H9 (cell line): ENCODE results near the gene IMMP2L. TPM values are rescaled to one million over a fixed set of nuclear protein-coding genes. Genes with fewer than 3 reads are reported as not detected.

Source experiments
- DNase-seq: peaks from one replicate; pipeline ENCODE4 v3.0.0-alpha.2; 2017
- H2AFZ ChIP-seq: one replicate; pipeline ENCODE4 v1.6.1; 2013; ENCODE audit warnings: mild to moderate bottlenecking, low read length, control low read depth, moderate library complexity
- H2AK5ac ChIP-seq: 2 replicates; pipeline ENCODE4 v1.6.1; 2013; ENCODE audit warnings: low read length, control low read depth, mixed read lengths; ENCODE audit not compliant: insufficient read length
- H2BK120ac ChIP-seq: one replicate; pipeline ENCODE4 v1.6.1; 2013; ENCODE audit warnings: low read depth, mild to moderate bottlenecking, low read length, control low read depth, inconsistent platforms; ENCODE audit not compliant: poor library complexity, severe bottlenecking
- H2BK12ac ChIP-seq: 2 replicates; pipeline ENCODE4 v1.6.1; 2013; ENCODE audit warnings: low read length, control low read depth, mixed read lengths, low read depth; ENCODE audit not compliant: insufficient read length
- H2BK15ac ChIP-seq: 2 replicates; pipeline ENCODE4 v1.6.1; 2013; ENCODE audit warnings: low read depth, low read length, control low read depth
- H2BK20ac ChIP-seq: one replicate; pipeline ENCODE4 v1.6.1; 2013; ENCODE audit warnings: low read depth, mild to moderate bottlenecking, low read length, control low read depth, inconsistent platforms; ENCODE audit not compliant: poor library complexity, severe bottlenecking
- H2BK5ac ChIP-seq: 2 replicates; pipeline ENCODE4 v1.6.1; 2013; ENCODE audit warnings: low read length, control low read depth, mixed read lengths; ENCODE audit not compliant: insufficient read length
- H3K14ac ChIP-seq: 2 replicates; pipeline ENCODE4 v1.6.1; 2013; ENCODE audit warnings: low read length, control low read depth; ENCODE audit not compliant: insufficient read depth
- H3K18ac ChIP-seq: 2 replicates; pipeline ENCODE4 v1.6.1; 2013; ENCODE audit warnings: low read depth, mild to moderate bottlenecking, mixed read lengths, low read length, control low read depth; ENCODE audit not compliant: insufficient read length
- H3K23ac ChIP-seq: 2 replicates; pipeline ENCODE4 v1.6.1; 2013; ENCODE audit warnings: low read length, control low read depth, mixed read lengths, low read depth; ENCODE audit not compliant: insufficient read length
- H3K23me2 ChIP-seq: 2 replicates; pipeline ENCODE4 v1.6.1; 2013; ENCODE audit warnings: low read depth, mild to moderate bottlenecking, mixed read lengths, low read length, control low read depth; ENCODE audit not compliant: insufficient read length, poor library complexity, severe bottlenecking
- H3K27ac ChIP-seq: 2 replicates; pipeline ENCODE4 v1.5.1; 2013; ENCODE audit warnings: low read length, control low read depth, mixed read lengths, low read depth; ENCODE audit not compliant: insufficient read length
- H3K27me3 ChIP-seq: 2 replicates; pipeline ENCODE4 v1.6.1; 2013; ENCODE audit warnings: low read length, control low read depth, inconsistent platforms; ENCODE audit not compliant: insufficient read depth
- H3K4ac ChIP-seq: 2 replicates; pipeline ENCODE4 v1.6.1; 2013; ENCODE audit warnings: low read depth, mild to moderate bottlenecking, control low read depth, inconsistent platforms, low read length, moderate library complexity
- H3K4me1 ChIP-seq: 2 replicates; pipeline ENCODE4 v1.6.1; 2013; ENCODE audit warnings: low read length, control low read depth, inconsistent platforms; ENCODE audit not compliant: insufficient read depth
- H3K4me2 ChIP-seq: 2 replicates; pipeline ENCODE4 v1.6.1; 2013; ENCODE audit warnings: low read length, control low read depth, mixed read lengths; ENCODE audit not compliant: insufficient read length, insufficient read depth
- H3K56ac ChIP-seq: 2 replicates; pipeline ENCODE4 v1.6.1; 2013; ENCODE audit warnings: low read depth, mild to moderate bottlenecking, mixed read lengths, low read length, control low read depth; ENCODE audit not compliant: insufficient read length
- H3K79me1 ChIP-seq: 2 replicates; pipeline ENCODE4 v1.6.1; 2013; ENCODE audit warnings: low read depth, mild to moderate bottlenecking, moderate library complexity, low read length, control low read depth, inconsistent platforms; ENCODE audit not compliant: insufficient read depth, poor library complexity, severe bottlenecking
- H3K79me2 ChIP-seq: 2 replicates; pipeline ENCODE4 v1.6.1; 2013; ENCODE audit warnings: low read length, control low read depth, inconsistent platforms; ENCODE audit not compliant: insufficient read depth
- H3K9ac ChIP-seq: 2 replicates; pipeline ENCODE4 v1.6.1; 2013; ENCODE audit warnings: low read length, control low read depth, mixed read lengths; ENCODE audit not compliant: insufficient read length; ENCODE audit errors: extremely low read depth
- H3K9me3 ChIP-seq: one replicate; pipeline ENCODE4 v1.6.1; 2013; ENCODE audit warnings: low read depth, low read length, inconsistent platforms; ENCODE audit not compliant: control insufficient read depth
- H3T11ph ChIP-seq: one replicate; pipeline ENCODE4 v1.6.1; 2013; ENCODE audit warnings: mild to moderate bottlenecking, low read length, control low read depth, inconsistent platforms
- H4K20me1 ChIP-seq: one replicate; pipeline ENCODE4 v1.6.1; 2013; ENCODE audit not compliant: control insufficient read depth, insufficient read length, insufficient read depth
- H4K5ac ChIP-seq: 2 replicates; pipeline ENCODE4 v1.6.1; 2013; ENCODE audit warnings: low read depth, mild to moderate bottlenecking, mixed read lengths, low read length, control low read depth; ENCODE audit not compliant: insufficient read length
- H4K8ac ChIP-seq: replicated peaks from 2 replicates; pipeline ENCODE4 v1.6.1; 2013; ENCODE audit warnings: low read length, control low read depth, mixed read lengths, low read depth; ENCODE audit not compliant: insufficient read length
- H4K91ac ChIP-seq: 2 replicates; pipeline ENCODE4 v1.6.1; 2013; ENCODE audit warnings: low read depth, mild to moderate bottlenecking, moderate library complexity, mixed read lengths, low read length, control low read depth; ENCODE audit not compliant: insufficient read length
- H3K27ac Mint-ChIP-seq, 3 experiments: 2 replicates in 2 of 3; 3 replicates in 1 of 3; pipeline ENCODE4 v1.8.0; 2020 to 2021; ENCODE audit warnings: mixed read lengths in 3 of 3, mild to moderate bottlenecking in 1 of 3, moderate library complexity in 1 of 3
- H3K27me3 Mint-ChIP-seq: 2 replicates; pipeline ENCODE4 v1.8.0; 2021; ENCODE audit warnings: low read depth, mild to moderate bottlenecking, moderate library complexity, mixed read lengths
- H3K36me3 Mint-ChIP-seq, 3 experiments: 2 replicates in 2 of 3; 3 replicates in 1 of 3; pipeline ENCODE4 v1.8.0; 2020 to 2021; ENCODE audit warnings: low read depth in 3 of 3, mixed read lengths in 3 of 3; ENCODE audit not compliant: insufficient read depth in 1 of 3
- H3K4me1 Mint-ChIP-seq, 2 experiments: 2 replicates each; pipeline ENCODE4 v1.8.0; 2020; ENCODE audit warnings: mixed read lengths in 2 of 2
- H3K4me3 Mint-ChIP-seq, 2 experiments: 2 replicates in 1 of 2; 3 replicates in 1 of 2; pipeline ENCODE4 v1.8.0; 2020 to 2021; ENCODE audit warnings: mild to moderate bottlenecking in 2 of 2, mixed read lengths in 2 of 2, moderate library complexity in 1 of 2
- H3K9me3 Mint-ChIP-seq, 2 experiments: 2 replicates in 1 of 2; 3 replicates in 1 of 2; pipeline ENCODE4 v1.8.0; 2020; ENCODE audit warnings: mild to moderate bottlenecking in 2 of 2, mixed read lengths in 2 of 2, moderate library complexity in 1 of 2
- WGBS: extraction: QIAGEN DNeasy Blood & Tissue Kit; methylation state at CpG from one replicate; pipeline ENCODE4 v1.1.7; 2013; ENCODE audit warnings: missing lambda C conversion rate, low lambda C conversion rate, mixed read lengths; ENCODE audit not compliant: insufficient read length; ENCODE audit errors: extremely low coverage; 5-methylcytosine and 5-hydroxymethylcytosine counted together
- total RNA-seq: library from RNA; stranded (reverse); gene quantifications from 2 replicates; pipeline ENCODE4 v1.2.1, GENCODE V29; 2021
- TF ChIP-seq, protein P1 (sequence below): fragments of 200-600 bp; sonication (generic); conservative IDR thresholded peaks from 3 replicates; pipeline ENCODE4 v1.8.0; 2021; ENCODE audit warnings: antibody characterized with exemption, mild to moderate bottlenecking

IMMP2L gene
- total RNA-seq, 1 experiment from 2014 or later: 14.7 TPM

DNA sequence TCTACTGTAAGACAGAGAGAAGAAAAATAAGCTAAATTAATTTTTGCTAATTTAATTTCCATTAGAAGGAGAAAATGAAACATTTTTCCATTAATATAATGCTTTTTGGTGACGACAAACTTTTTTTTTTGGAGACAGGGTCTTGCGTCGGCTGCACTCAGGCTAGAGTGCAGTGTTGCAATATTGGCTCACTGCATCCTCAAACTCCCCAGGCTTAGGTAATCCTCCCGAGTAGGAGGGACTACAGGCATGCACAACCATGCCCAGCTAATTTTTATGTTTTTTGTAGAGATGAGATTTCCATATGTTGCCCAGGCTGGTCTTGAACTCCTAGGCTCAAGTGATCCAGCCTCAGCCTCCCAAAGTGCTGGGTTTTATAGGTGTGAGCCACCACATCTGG, 701.1 kb downstream of the IMMP2L start:
- no peaks in the 10 kb centered on the region for H3K9me3 ChIP-seq
- Mint-ChIP-seq H3K36me3 (no peaks in the 10 kb centered on the region; a peak in 1 of 7 replicates), H3K4me1 (peaks cover 31 to 34% of the 10 kb centered on the region in 2 experiments), H3K27me3 (no peaks in the 10 kb centered on the region), H3K9me3 (no peaks in the 10 kb centered on the region), H3K4me3 (no peak overlapping the region), H3K27ac (no peak overlapping the region; a peak in 1 of 7 replicates)
- H3K79me1 ChIP-seq: no peaks in the 10 kb centered on the region
- H3K4ac ChIP-seq: no peak overlapping the region
- no peak overlapping the region for H3T11ph ChIP-seq
- no peaks in the 10 kb centered on the region for H3K27me3 ChIP-seq
- H3K56ac ChIP-seq: no peak overlapping the region
- no peaks in the 10 kb centered on the region; the same call in 1 of the 2 replicates for H3K4me1 ChIP-seq
- no peak overlapping the region for H2AFZ ChIP-seq
- TF ChIP-seq, protein P1, sequence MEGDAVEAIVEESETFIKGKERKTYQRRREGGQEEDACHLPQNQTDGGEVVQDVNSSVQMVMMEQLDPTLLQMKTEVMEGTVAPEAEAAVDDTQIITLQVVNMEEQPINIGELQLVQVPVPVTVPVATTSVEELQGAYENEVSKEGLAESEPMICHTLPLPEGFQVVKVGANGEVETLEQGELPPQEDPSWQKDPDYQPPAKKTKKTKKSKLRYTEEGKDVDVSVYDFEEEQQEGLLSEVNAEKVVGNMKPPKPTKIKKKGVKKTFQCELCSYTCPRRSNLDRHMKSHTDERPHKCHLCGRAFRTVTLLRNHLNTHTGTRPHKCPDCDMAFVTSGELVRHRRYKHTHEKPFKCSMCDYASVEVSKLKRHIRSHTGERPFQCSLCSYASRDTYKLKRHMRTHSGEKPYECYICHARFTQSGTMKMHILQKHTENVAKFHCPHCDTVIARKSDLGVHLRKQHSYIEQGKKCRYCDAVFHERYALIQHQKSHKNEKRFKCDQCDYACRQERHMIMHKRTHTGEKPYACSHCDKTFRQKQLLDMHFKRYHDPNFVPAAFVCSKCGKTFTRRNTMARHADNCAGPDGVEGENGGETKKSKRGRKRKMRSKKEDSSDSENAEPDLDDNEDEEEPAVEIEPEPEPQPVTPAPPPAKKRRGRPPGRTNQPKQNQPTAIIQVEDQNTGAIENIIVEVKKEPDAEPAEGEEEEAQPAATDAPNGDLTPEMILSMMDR: no peak
- H4K5ac ChIP-seq: no peak overlapping the region
- H2BK5ac ChIP-seq: no peak overlapping the region
- no peak overlapping the region for H3K18ac ChIP-seq
- H3K23ac ChIP-seq: no peak overlapping the region
- no peak overlapping the region for H2BK20ac ChIP-seq
- H2BK15ac ChIP-seq: no peak overlapping the region
- no peak overlapping the region for H4K8ac ChIP-seq
- no peak overlapping the region for H3K4me2 ChIP-seq
- H2BK120ac ChIP-seq: no peak overlapping the region
- H2AK5ac ChIP-seq: no peak overlapping the region
- H4K20me1 ChIP-seq: no peaks in the 10 kb centered on the region
- H4K91ac ChIP-seq: no peak overlapping the region
- WGBS: no CpG with 5 or more reads among the region's 4 CpGs
- H3K79me2 ChIP-seq: no peaks in the 10 kb centered on the region
- no peak overlapping the region for H3K9ac ChIP-seq
- no peak overlapping the region for H3K27ac ChIP-seq
- DNase-seq: no peak
- H2BK12ac ChIP-seq: no peak overlapping the region
- no peak overlapping the region for H3K14ac ChIP-seq
- H3K23me2 ChIP-seq: no peaks in the 10 kb centered on the region
